Stimulated activated CD4-positive, alpha-beta T cell treated with anti-CD3 and anti-CD28 coated beads, TNF-alpha, amount 100 ng/mL, for 4 hours (primary cell): Measurements from ENCODE around the gene ATP11A.

Experiments used
- DNase-seq, 3 experiments: peaks; one replicate each; pipeline ENCODE4 v3.0.0-alpha.2; 2020; ENCODE audit warnings: low read depth in 3 of 3

ATP11A gene

DNA sequence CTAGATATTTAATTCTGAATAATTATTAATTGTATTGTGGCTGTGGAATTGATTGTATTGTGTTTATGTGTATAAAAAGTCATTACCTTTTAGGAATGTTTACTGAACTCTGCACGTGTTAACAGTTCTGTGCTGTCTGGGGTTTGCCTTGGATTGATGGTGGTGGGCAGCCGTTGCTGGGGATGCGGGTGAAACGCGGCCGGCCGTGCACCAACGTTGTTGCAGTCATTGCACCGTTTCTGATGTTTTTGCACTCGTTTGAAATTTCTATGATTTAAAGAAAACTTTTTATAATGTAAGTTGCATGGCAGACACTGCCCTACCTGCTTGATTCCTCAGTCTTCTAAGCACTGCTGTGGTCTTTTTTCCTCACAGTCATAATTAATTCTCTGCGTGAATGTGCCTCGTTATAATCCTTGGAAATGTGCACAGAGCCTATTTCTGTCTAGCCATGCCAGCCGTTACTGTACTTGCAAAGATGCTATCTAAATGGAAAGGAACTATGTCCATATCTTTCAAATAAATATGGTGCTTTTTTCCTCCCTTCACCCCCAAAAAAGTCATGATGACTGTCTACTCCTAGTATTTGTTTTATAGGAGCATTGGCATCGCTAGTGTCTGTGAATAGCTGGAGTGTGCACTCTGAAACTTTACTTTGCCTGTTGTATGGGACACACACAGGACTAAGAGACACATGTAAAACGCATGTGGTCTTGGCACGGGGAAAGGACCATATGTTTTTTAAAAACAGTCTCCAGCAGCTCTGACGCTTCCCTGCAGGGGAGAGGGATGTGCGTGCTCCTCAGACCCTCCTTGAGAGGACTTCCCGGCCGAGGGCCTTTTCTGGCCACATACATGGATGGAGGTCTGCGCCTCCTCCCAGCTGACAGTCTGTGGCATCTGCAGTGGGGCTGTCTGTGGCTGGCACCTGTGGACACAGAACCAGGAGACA lies 238.5 kb downstream of the ATP11A start:
- no peak for DNase-seq

DNA sequence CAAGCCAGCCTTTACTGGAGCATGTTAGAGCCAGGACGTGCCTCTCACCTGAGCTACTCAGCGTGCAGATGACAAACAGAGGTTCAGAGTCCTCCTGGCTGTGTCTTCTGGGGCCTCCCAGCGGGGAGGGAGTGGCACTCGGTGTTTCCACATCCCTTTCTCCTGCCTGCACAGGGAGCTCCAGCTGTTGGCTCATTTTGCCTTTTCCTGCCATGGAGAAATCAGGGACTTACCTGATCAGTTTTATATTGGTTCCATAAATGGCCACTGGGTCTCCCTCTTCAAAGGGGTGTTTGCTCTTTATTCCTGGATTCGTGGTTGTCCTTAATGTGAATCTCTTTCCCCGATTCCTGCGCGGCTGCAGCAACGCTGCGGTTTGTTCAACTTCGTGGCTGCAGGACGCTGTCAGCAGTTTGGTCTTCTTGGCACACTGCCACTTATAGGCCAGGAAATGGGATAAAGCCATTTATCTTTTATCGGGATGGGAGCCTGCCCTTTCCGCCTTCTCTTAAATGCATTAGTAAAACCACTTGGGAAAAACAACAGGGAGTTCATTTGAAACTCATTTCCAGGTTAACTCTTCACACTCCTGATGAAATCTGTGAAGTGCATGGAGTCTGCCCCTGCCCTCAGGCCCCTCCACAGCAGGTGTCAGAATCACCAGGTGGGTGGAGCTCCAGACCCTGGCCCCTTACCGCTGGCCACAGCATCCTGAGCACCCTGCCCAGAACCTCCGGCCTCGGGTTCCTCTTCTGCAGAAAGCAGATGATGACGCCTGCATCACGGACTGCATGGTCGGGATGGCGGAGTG lies 239.3 kb downstream of the ATP11A start:
- no peak for DNase-seq

DNA sequence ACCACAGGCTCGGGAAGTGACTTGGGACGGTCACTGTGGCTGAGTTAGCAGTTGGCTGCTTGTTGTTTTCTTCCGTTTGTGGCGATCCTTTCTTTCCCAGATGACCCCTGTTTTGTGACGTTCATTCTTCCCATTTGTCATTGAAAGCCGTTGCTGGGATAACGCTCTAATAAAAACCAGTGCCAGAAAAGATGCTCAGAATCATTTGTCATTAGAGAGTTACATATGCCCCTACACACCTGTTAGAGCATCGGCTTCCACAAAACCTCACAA lies 239.9 kb downstream of the ATP11A start:
- no peak for DNase-seq

DNA sequence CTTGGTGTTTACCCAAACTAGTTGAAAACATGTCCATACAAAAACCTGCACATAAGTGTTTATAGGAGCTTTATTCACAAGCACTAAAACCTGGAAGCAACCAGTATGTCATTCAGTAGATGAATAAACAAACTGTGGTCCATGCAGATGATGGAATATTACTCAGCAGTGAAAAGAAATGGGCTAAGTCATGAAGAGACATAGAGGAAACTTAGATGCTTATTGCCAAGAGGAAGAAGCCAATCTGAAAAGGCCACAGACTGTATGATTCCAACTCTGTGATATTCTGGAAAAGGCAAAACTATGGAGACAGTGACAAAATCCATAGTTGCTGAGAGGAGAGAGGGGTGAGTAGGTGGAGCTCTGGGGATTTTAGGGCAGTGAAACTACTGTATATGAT lies 240.4 kb downstream of the ATP11A start:
- no peak for DNase-seq

DNA sequence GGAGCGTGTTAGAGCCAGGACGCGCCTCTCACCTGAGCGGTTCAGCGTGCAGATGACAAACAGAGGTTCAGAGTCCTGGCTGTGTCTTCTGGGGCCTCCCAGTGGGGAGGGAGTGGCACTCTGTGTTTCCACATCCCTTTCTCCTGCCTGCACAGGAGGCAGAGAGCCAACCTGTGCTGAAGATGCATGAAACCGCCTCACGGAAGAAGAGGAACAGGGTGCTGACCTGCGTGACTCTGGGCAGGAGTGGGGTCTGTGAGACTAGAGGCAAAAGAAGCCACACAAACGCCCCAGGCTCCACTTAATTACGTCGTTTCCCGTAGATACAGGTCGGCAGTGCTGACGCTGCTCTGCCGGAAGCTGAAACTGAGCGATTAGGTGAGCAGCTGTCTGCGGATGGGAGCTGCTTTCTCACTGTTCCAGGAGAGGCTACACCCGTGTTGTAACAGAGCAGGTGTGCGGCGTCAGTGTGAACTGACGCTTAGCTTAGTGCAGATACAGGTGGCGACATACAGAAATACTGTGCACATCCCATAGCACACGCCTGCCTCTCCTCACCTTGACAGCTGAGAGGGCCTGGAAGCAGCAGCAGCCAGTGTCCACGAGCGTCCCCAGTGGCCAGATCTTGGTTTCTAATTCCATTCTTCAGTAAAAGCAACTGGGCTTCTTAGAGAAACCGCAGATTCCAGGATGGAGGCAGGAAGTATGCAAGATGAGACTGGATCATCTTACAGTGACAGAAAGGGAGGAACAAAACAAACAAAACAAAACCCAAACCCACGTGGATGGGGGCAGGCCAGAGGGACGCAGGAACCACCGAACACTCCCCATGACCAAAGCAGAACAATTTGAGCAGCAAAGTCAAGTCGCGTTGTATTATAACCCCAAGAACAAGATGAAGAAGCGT lies 241.4 kb downstream of the ATP11A start:
- no peak for DNase-seq

DNA sequence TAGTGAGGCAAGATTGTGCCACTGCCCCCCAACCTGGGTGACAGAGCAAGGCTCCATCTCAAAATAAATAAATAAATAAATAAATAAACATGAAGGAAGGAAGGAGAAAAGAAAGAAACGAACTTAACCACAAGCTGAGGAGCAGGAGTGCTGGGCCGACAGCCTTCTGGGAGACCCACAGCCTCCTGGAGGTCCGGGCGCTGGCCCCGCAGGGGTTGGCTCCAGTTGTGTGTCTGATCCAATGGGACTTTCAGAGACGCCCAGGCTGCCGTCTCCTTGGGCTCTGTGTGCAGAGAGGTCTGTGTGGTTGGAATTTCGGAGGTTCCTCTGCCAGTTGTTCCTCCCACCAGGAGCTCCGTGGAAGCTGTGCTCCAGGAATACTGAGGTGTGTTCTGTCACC lies 243.1 kb downstream of the ATP11A start:
- DNase-seq = no peak

DNA sequence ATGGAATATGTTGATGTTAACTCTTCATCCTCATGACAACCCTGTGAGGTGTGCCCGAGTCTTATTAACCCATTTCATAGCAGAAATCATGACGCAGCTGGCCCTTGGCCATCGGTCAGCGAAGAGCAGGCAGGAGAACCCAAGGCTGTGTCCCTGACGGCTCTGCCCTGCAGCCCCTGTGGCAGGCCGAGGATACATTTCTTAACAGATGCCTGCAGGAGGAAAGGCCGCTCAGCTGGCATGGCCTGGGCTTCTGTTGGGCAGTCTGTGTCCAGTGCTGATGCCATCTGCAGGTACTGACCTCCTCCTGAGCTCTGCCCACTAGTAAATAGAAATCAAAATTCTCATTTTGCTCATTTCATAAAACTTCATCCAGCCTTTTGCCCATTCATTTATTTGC lies 243.8 kb downstream of the ATP11A start:
- DNase-seq = no peak

DNA sequence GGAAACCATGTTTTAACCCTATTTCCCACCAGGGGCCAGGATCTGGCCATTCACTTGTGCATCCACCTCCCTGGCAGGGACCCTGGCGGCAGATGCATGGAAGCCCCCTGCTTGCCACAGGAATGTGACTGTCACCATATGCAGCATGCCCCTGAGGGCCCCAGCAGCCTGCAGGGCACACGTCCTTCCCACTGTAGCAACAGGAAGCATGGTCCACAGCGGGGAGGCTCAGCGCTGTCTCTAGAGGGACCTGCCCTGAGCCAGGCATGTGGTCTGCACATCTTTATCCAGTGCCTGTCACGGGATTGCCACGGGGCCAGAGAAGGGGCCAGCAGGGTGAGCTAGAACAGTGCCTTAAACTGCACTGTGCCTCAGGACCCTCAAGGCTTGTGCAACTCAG lies 244.2 kb downstream of the ATP11A start:
- no peak for DNase-seq
